ENCODE results near the gene TDRD1. TPM values are rescaled to one million over a fixed set of nuclear protein-coding genes. Genes with fewer than 3 reads are reported as not detected.
A peak's percentile ranks its signal among the peaks of the same experiment; 100 is the strongest.
"Not testable (repeated sequence)": the region's sequence is repeated elsewhere in the genome, so short reads cannot be mapped to it uniquely, and the experiment has no call there.

TDRD1 gene
- not detected in 2 replicates for total RNA-seq (2014; rRNA removed; shearing (Covaris generic))

GRCh38 chr10:114179148-114179547 lies at the start of gene TDRD1:
TDRD1 (plus strand) TSS chr10:114179353; CDS start chr10:114187832, 8,479 bp downstream.
- no peak for DNase-seq (ENCODE audit: low read depth)

GRCh38 chr10:114131094-114131493 lies 48.1 kb upstream of the TDRD1 start:
- no peak for DNase-seq (ENCODE audit: low read depth)

- DNase-seq (ENCODE audit: low read depth): no peak
Observed at GRCh38 chr10:114135476-114135875, 43.7 kb upstream of the TDRD1 start.

- no peak for DNase-seq (ENCODE audit: low read depth)
Observed at GRCh38 chr10:114138581-114138980, 40.6 kb upstream of the TDRD1 start.

- no peak for DNase-seq (ENCODE audit: low read depth)
Observed at GRCh38 chr10:114140036-114140435, 39.1 kb upstream of the TDRD1 start.

GRCh38 chr10:114140827-114141226 lies 38.3 kb upstream of the TDRD1 start:
- not testable (repeated sequence) for DNase-seq (ENCODE audit: low read depth)

GRCh38 chr10:114142018-114142417 lies 37.1 kb upstream of the TDRD1 start:
- DNase-seq (ENCODE audit: low read depth): no peak

GRCh38 chr10:114143160-114143559 lies 36.0 kb upstream of the TDRD1 start:
- DNase-seq (ENCODE audit: low read depth): no peak

- not testable (repeated sequence) for DNase-seq (ENCODE audit: low read depth)
Observed at GRCh38 chr10:114149476-114149875, 29.7 kb upstream of the TDRD1 start.

- DNase-seq (ENCODE audit: low read depth): peak; percentile 86
Observed at GRCh38 chr10:114151486-114151885, 27.7 kb upstream of the TDRD1 start.

- no peak for DNase-seq (ENCODE audit: low read depth)
Observed at GRCh38 chr10:114151892-114152291, 27.3 kb upstream of the TDRD1 start.

- no peak for DNase-seq (ENCODE audit: low read depth)
Observed at GRCh38 chr10:114157912-114158311, 21.2 kb upstream of the TDRD1 start.

- DNase-seq (ENCODE audit: low read depth): no peak
Observed at GRCh38 chr10:114163062-114163461, 16.1 kb upstream of the TDRD1 start.

- no peak for DNase-seq (ENCODE audit: low read depth)
Observed at GRCh38 chr10:114166043-114166442, 13.1 kb upstream of the TDRD1 start.

GRCh38 chr10:114166494-114166893 lies 12.7 kb upstream of the TDRD1 start:
- no peak for DNase-seq (ENCODE audit: low read depth)

GRCh38 chr10:114167985-114168384 lies 11.2 kb upstream of the TDRD1 start:
- DNase-seq (ENCODE audit: low read depth): no peak

GRCh38 chr10:114168450-114169009 lies 10.6 kb upstream of the TDRD1 start:
- no peak for DNase-seq (ENCODE audit: low read depth)

- DNase-seq (ENCODE audit: low read depth): peak; percentile 5
Observed at GRCh38 chr10:114172216-114172615, 6.9 kb upstream of the TDRD1 start.

GRCh38 chr10:114172776-114173602 lies 6.2 kb upstream of the TDRD1 start:
- DNase-seq (ENCODE audit: low read depth): no peak

- DNase-seq (ENCODE audit: low read depth): peak; percentile 15
Observed at GRCh38 chr10:114173603-114173920, 5.6 kb upstream of the TDRD1 start.

GRCh38 chr10:114173921-114174694 lies 5.0 kb upstream of the TDRD1 start, which contains the start of gene CCDC186:
CCDC186 (minus strand) TSS chr10:114174203; CDS start chr10:114163268, 10,935 bp downstream.
- DNase-seq (ENCODE audit: low read depth): peak; percentile 94

- DNase-seq (ENCODE audit: low read depth): peak; percentile 61
Observed at GRCh38 chr10:114174695-114175188, 4.4 kb upstream of the TDRD1 start.

Data from M059J (cell line).